Endothelial cell (in vitro differentiated cells): ENCODE measurements around the gene DPM2. TPM values are rescaled to one million over a fixed set of nuclear protein-coding genes. Genes with fewer than 3 reads are reported as not detected.

Experiments used
- DNase-seq: peaks from one replicate; pipeline ENCODE4 v3.0.0; 2021; ENCODE audit warnings: low spot score
- H3K27ac Mint-ChIP-seq: one replicate; pipeline ENCODE4 v1.8.0; 2021; ENCODE audit warnings: mixed read lengths, inconsistent platforms; ENCODE audit not compliant: unreplicated experiment
- H3K27me3 Mint-ChIP-seq: one replicate; pipeline ENCODE4 v1.8.0; 2021; ENCODE audit warnings: mild to moderate bottlenecking, moderate library complexity, mixed read lengths, inconsistent platforms; ENCODE audit not compliant: unreplicated experiment
- H3K36me3 Mint-ChIP-seq: one replicate; pipeline ENCODE4 v1.8.0; 2021; ENCODE audit warnings: mild to moderate bottlenecking, low read depth, mixed read lengths, inconsistent platforms; ENCODE audit not compliant: unreplicated experiment
- H3K4me1 Mint-ChIP-seq: one replicate; pipeline ENCODE4 v1.8.0; 2021; ENCODE audit warnings: mild to moderate bottlenecking, mixed read lengths, inconsistent platforms; ENCODE audit not compliant: unreplicated experiment
- H3K4me3 Mint-ChIP-seq: one replicate; pipeline ENCODE4 v1.8.0; 2021; ENCODE audit warnings: mild to moderate bottlenecking, mixed read lengths, inconsistent platforms; ENCODE audit not compliant: unreplicated experiment
- H3K9me3 Mint-ChIP-seq: one replicate; pipeline ENCODE4 v1.8.0; 2021; ENCODE audit warnings: mixed read lengths, inconsistent platforms; ENCODE audit not compliant: unreplicated experiment
- total RNA-seq: library from RNA; stranded (reverse); fragmentation: NEBNext Ultra II Directional; extraction: Animal tissue kit (Norgen Biotek cat#: 25700); gene quantifications from one replicate; pipeline ENCODE4 v1.2.1, GENCODE V29; 2021; ENCODE audit not compliant: unreplicated experiment
- TF ChIP-seq, protein P1 (sequence below): fragments of 200-600 bp; sonication (generic); IDR thresholded peaks from one replicate; pipeline ENCODE4 v1.5.0; 2021; ENCODE audit warnings: antibody characterized with exemption; ENCODE audit not compliant: unreplicated experiment

The DPM2 gene
- total RNA-seq, 1 donor from 2014 or later, result 31.5 TPM

DNA sequence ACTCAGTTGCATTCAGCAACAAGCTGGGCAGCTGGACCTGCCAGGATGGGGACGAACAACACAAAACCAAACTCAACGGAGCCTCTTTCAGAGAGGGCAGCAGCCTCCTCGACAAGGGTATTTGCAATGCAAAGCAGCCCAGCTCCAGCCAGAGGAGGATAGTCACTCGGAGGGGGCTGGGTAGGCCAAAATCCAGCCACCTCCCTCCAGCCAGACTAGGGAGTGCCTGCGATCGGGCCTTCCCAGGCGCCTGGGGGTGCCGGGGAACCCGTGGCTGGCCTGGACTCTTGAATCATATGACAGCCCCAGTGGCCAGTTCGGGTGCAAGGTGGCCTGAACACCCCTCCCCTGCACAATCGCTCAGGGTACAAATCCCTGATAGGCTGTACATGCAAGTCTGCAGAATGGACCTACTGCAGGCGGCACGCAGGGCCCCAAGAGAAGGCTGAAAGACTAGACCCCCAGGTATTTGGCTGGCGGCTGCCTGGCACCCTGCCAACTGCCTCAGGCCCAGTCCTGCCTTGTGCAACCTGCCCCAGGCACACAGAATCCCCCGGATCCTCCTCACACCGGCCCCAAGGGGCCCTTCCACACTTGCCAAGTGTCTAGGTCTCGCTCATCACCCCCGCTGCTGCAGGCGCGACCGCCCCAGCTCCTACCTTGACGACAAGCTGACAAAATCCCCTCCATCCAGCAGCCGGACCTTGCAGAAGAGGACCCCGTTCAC lies 41.8 kb upstream of the DPM2 start:
- TF ChIP-seq, protein P1, sequence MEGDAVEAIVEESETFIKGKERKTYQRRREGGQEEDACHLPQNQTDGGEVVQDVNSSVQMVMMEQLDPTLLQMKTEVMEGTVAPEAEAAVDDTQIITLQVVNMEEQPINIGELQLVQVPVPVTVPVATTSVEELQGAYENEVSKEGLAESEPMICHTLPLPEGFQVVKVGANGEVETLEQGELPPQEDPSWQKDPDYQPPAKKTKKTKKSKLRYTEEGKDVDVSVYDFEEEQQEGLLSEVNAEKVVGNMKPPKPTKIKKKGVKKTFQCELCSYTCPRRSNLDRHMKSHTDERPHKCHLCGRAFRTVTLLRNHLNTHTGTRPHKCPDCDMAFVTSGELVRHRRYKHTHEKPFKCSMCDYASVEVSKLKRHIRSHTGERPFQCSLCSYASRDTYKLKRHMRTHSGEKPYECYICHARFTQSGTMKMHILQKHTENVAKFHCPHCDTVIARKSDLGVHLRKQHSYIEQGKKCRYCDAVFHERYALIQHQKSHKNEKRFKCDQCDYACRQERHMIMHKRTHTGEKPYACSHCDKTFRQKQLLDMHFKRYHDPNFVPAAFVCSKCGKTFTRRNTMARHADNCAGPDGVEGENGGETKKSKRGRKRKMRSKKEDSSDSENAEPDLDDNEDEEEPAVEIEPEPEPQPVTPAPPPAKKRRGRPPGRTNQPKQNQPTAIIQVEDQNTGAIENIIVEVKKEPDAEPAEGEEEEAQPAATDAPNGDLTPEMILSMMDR, result no peak
- peak overlapping the region; percentile 18 for H3K27ac Mint-ChIP-seq
- H3K4me3 Mint-ChIP-seq, result peak overlapping the region; percentile 94
- H3K27me3 Mint-ChIP-seq, result peaks cover 10% of the 10 kb centered on the region
- H3K9me3 Mint-ChIP-seq, result no peaks in the 10 kb centered on the region
- peaks cover 21% of the 10 kb centered on the region for H3K4me1 Mint-ChIP-seq
- H3K36me3 Mint-ChIP-seq, result no peaks in the 10 kb centered on the region
- DNase-seq, result no peak

DNA sequence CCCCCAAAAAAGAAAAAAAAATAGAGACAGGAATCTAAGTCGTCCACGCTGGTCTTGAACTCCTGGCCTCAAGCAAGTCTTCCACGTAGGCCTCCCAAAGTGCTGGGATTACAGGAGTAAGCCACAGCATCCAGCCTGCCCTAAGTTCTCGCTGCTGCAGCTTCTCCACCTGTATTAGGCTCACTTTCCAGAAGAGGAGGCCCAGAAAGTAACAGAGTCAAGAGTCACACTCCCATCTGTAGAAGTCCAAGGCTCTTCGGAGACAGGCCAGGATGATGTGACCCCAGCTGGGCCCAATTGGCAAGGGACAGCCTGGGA lies 41.3 kb upstream of the DPM2 start:
- TF ChIP-seq, protein P1, result no peak
- Mint-ChIP-seq H3K9me3 (no peaks in the 10 kb centered on the region), H3K4me1 (peaks cover 21% of the 10 kb centered on the region), H3K27me3 (peaks cover 12% of the 10 kb centered on the region), H3K27ac (no peak overlapping the region), H3K36me3 (no peaks in the 10 kb centered on the region), H3K4me3 (peak overlapping the region; percentile 51)
- DNase-seq, result no peak

DNA sequence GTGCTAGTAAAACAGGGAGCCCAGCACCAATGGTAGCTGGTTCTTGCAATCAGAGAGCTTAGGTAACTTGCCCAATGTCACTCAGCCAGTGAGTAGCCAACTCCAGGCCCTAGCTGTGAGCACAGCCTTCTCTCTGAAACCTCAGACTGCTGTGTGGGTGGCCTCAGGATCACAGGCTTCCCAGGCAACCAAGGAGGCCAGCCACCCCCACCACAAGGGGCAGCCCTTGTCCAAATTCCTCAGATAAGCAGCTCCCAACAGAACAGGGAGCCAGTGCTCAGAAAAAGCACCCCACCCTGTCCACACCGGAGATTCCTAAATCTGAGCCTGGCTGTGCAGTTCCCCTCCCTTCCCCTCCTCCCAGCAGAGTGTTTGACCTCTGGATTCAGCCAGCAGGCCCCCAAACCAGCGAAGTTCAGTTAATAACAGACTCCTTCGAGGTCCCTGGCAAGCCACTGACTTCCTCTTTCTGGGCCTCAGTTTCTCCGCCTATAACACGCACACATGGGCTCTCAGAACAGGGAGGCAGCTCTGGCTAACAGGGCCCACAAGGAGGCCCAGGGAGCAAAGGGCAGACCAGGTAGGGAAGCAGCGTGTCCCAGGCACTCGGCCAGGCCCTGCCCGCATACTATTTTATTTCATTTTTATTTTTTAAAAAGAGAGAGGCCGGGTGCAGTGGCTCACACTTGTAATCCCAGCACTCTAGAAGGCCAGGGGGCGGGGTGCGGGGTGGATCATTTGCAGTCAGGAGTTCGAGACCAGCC lies 40.4 kb upstream of the DPM2 start:
- no peaks in the 10 kb centered on the region for H3K36me3 Mint-ChIP-seq
- peaks cover 21% of the 10 kb centered on the region for H3K4me1 Mint-ChIP-seq
- TF ChIP-seq, protein P1, result no peak
- H3K27ac Mint-ChIP-seq, result no peak overlapping the region
- H3K27me3 Mint-ChIP-seq, result peaks cover 12% of the 10 kb centered on the region
- H3K4me3 Mint-ChIP-seq, result no peak overlapping the region
- DNase-seq, result no peak
- no peaks in the 10 kb centered on the region for H3K9me3 Mint-ChIP-seq

DNA sequence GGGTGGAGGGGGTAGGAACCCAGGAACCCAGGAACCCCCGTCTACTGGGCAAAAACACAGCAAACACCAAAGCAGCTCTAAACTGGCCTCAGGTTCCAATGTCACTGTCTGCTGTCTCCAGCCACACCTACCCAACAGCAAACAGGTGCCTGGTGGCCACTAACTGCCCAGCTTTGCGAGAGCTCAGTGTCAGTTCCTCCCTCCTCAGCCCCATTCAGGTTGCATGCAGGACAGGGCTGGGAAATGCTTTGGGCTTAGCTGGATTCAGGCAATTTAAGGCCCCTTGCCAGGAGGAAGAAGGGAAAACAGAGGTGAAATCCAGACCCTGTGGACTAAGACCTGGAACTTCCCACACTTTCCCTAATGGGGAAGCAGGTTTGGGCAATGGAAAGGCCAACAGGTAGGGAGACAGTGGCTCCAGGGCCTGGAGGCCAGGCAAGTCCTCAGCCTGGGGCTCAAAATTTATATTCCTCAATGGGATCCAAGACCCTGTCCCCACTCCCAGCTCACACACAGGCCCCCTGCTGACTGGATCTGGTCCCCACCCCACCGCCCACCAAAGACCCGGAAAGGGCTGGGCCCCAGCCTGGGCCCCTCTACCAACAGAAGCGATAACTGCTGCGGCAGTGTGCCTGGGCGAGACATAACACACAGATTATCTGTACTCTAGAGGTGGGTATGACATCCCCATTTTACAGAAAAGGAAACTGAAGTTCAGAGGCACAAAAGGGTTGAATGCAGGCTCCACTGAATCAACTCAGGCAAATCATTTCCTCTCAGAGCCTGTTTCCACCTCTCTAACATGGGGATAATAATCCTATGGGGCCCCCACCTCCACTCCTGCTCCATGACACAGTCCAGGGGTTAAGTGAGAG lies 39.6 kb upstream of the DPM2 start:
- Mint-ChIP-seq H3K9me3 (no peaks in the 10 kb centered on the region), H3K4me1 (peaks cover 17% of the 10 kb centered on the region), H3K36me3 (no peaks in the 10 kb centered on the region), H3K27ac (no peak overlapping the region), H3K27me3 (peaks cover 16% of the 10 kb centered on the region), H3K4me3 (no peak overlapping the region)
- DNase-seq, result no peak
- TF ChIP-seq, protein P1, result no peak
